IPS DF 6.9 (cell line): Measurements from ENCODE around the gene VWA8.

ENCODE experiments used
- DNase-seq: peaks from one replicate; pipeline ENCODE4 v3.0.0-alpha.2; 2013; ENCODE audit warnings: low read depth, low spot score
- H3K27ac ChIP-seq: one replicate; pipeline ENCODE4 v1.5.1; 2013; ENCODE audit warnings: low read length, control low read depth
- H3K27me3 ChIP-seq: 2 replicates; pipeline ENCODE4 v1.6.1; 2013; ENCODE audit warnings: mild to moderate bottlenecking, low read length; ENCODE audit not compliant: control insufficient read depth, insufficient read depth
- H3K36me3 ChIP-seq: 2 replicates; pipeline ENCODE4 v1.6.1; 2013; ENCODE audit warnings: low read length; ENCODE audit not compliant: control insufficient read depth, insufficient read depth
- H3K4me1 ChIP-seq: 2 replicates; pipeline ENCODE4 v1.6.1; 2013; ENCODE audit warnings: low read length; ENCODE audit not compliant: control insufficient read depth, insufficient read depth
- H3K4me3 ChIP-seq: 2 replicates; pipeline ENCODE4 v1.5.1; 2013; ENCODE audit warnings: mild to moderate bottlenecking, low read length
- H3K9me3 ChIP-seq: 2 replicates; pipeline ENCODE4 v1.6.1; 2013; ENCODE audit warnings: low read length, inconsistent platforms; ENCODE audit not compliant: control insufficient read depth, insufficient read depth
- WGBS: extraction: QIAGEN DNeasy Blood & Tissue Kit; methylation state at CpG from one replicate; pipeline ENCODE4 v1.1.7; 2013; ENCODE audit warnings: mixed read lengths, missing lambda C conversion rate; ENCODE audit not compliant: insufficient read length, insufficient coverage; 5-methylcytosine and 5-hydroxymethylcytosine counted together

The VWA8 gene

DNA sequence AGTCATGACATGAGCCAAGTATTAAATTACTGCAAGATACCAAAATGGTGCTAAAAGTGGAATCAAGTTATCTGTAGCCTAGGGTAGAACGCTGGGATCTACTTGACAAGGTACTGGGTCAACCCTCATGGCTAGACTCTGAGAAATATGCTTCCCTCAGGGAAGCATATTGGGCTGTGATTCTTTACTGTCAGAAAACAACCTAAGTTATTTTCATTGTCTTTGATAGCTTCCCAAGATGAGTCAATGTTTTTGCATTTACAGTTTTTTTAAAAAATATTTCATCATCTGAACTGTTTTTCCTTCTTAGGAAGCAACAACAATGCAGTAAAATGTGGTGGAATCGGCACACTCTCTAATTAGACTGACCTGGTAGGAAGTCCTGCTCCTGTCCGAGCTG, 285.6 kb downstream of the VWA8 start:
- Histone ChIP-seq H3K36me3 (no peaks in the 10 kb centered on the region), H3K9me3 (no peaks in the 10 kb centered on the region), H3K4me3 (no peak overlapping the region), H3K27me3 (no peaks in the 10 kb centered on the region), H3K27ac (no peak overlapping the region), H3K4me1 (no peaks in the 10 kb centered on the region)
- no peak for DNase-seq
- WGBS = no CpG with 5 or more reads among the region's 3 CpGs

DNA sequence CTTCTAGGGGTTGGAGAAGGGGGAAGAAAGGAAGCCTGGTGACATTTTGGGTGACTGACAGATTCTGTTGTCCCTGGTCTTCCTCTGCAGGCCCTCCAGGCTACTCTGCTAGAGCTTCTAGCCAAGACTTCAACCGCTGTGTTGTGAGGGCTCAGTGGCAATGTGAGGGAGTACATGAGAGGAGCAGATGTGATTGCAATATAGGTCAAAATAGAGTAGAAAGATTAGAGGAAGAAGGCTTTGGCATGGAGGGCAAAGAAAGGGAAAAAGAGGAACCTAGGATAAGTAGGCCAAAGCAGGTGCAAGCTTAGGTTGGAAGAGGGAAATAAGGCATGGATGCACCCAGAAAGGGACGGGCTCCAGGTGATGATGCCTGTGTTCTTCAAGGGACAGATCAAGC, 286.7 kb downstream of the VWA8 start:
- no peaks in the 10 kb centered on the region for H3K9me3 ChIP-seq
- no peaks in the 10 kb centered on the region for H3K4me1 ChIP-seq
- no peaks in the 10 kb centered on the region for H3K36me3 ChIP-seq
- H3K4me3 ChIP-seq = no peak overlapping the region
- H3K27ac ChIP-seq = no peak overlapping the region
- WGBS = no CpG with 5 or more reads among the region's 2 CpGs
- no peaks in the 10 kb centered on the region for H3K27me3 ChIP-seq
- DNase-seq = no peak

DNA sequence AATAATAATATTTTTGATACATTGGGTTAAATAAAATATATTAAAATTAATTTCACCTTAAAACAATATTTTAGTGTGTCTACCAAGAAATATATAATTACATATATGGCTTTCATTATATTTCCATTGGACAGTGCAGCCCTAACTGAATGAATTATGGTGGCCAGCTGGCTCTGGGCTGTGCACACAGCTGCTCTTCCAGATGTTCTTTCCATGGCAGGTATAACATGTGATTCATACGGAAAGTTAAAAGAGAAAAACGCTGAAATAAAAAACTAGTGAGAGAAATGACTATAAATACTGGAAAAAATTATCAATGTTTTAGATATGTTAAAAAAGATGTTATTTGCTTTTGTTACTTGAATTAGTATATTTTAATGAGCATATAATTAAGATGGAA, 287.3 kb downstream of the VWA8 start:
- Histone ChIP-seq H3K4me1 (no peaks in the 10 kb centered on the region), H3K27ac (no peak overlapping the region), H3K9me3 (no peaks in the 10 kb centered on the region), H3K27me3 (no peaks in the 10 kb centered on the region), H3K4me3 (no peak overlapping the region), H3K36me3 (no peaks in the 10 kb centered on the region)
- no peak for DNase-seq
- no CpG with 5 or more reads among the region's 2 CpGs for WGBS

DNA sequence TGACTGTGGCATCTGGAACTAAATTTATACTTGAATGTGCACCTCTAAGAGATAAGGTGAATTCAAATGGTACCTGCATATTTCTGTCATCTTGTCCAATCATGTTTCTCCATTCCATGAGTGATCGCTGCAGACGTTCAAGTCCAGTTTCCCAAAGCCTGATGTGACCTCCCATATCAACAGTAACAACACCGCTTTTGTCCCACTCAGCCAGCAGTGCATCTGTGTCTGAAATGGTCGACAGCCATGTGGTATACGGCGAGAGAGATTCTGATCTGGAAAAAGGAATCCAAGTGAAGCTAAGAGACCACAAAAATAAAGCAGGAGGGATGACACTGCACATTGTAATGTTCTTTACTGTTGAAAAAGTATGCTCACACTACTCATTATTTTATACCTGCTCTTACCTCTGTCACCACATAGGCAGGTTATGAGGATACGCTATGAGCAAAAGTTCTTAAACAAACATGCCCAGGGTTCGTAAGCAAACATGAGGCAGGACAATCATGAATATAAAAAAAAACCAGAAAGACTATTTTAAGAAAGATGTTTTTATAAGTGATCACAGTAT, 290.0 kb downstream of the VWA8 start:
- no CpG with 5 or more reads among the region's 8 CpGs for WGBS
- DNase-seq = no peak
- H3K4me3 ChIP-seq = no peak overlapping the region
- H3K36me3 ChIP-seq = no peaks in the 10 kb centered on the region
- no peaks in the 10 kb centered on the region for H3K4me1 ChIP-seq
- H3K27ac ChIP-seq = no peak overlapping the region
- H3K27me3 ChIP-seq = no peaks in the 10 kb centered on the region
- no peaks in the 10 kb centered on the region for H3K9me3 ChIP-seq

DNA sequence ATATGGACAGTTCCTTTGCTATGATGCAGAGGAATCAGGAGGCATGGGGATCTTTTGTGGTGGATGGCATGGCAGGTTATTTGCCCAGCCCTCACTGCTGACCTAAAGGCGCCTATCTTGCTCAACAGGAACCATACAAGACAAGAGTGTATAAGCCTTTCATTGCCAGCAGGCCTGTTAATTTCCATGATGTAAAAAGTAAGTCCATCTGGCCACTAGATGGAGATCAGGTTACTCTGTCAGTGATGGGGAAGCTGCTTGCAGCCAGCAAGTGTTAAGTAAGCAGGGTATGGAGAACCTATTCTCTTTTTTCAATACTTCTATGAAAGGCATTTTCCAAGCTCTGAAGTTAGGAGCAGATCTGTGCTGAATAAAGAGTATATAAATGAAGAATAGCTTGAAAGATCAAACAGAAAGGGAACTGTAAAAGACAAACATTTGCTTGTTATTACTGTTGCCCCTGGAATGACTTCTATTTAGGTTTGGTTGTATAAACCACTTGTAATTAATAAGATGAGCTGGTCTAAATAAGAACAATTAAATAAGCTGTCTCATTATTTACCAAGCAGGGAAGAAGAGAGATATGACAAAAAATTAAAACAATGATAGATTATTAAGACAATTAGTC, 292.7 kb downstream of the VWA8 start:
- no CpG with 5 or more reads among the region's 1 CpG for WGBS
- H3K4me3 ChIP-seq = no peak overlapping the region
- peak; percentile 66 for DNase-seq

DNA sequence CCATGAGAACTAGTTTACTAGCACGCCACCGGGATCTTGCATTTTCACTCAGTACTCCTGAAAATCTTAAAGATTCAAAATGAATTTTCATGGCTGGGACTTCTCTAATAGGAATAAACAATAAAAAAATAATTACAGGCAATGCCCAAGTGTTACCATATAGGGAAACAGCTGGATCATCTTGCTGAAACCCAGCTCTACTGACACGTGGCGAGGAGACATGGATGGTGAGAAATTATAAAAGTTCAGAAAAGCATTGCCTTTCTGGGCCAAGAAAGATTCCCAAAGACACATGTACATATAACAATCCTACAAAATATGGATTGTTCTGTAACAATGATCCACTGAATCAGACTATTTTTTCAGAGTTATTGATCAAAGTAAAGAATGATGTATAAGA, 294.3 kb downstream of the VWA8 start:
- H3K4me3 ChIP-seq = no peak overlapping the region
- DNase-seq = no peak
- no peaks in the 10 kb centered on the region for H3K9me3 ChIP-seq
- no peaks in the 10 kb centered on the region for H3K27me3 ChIP-seq
- no peaks in the 10 kb centered on the region for H3K4me1 ChIP-seq
- no peak overlapping the region for H3K27ac ChIP-seq
- H3K36me3 ChIP-seq = no peaks in the 10 kb centered on the region
- WGBS = no CpG with 5 or more reads among the region's 4 CpGs

More for the DNA sequence above, 292.7 kb downstream of the VWA8 start:
- Histone ChIP-seq H3K36me3 (no peaks in the 10 kb centered on the region), H3K4me1 (no peaks in the 10 kb centered on the region), H3K27me3 (no peaks in the 10 kb centered on the region), H3K9me3 (no peaks in the 10 kb centered on the region), H3K27ac (no peak overlapping the region)

DNA sequence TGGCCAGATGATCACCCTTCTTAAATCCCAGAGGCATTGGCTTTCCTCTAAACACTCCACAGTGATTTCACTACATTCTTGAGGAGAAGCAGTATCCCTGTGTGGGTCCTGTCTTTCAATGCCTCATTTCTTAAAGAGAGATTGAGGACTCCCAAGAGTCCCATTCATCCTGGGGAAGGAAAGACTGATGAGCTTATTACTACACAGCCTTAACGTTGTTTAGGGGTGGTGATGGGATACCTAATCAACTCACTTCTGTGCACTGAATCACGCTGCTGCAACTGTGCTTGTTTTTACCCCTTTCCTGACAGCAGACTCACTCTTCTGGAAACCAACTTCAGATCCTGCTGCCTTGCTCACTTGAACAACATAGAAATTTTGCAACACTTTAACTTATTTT, 300.5 kb downstream of the VWA8 start:
- H3K36me3 ChIP-seq = no peaks in the 10 kb centered on the region
- no CpG with 5 or more reads among the region's 2 CpGs for WGBS
- no peaks in the 10 kb centered on the region for H3K27me3 ChIP-seq
- no peaks in the 10 kb centered on the region for H3K4me1 ChIP-seq
- H3K9me3 ChIP-seq = no peaks in the 10 kb centered on the region
- DNase-seq = no peak
- H3K27ac ChIP-seq = no peak overlapping the region
- H3K4me3 ChIP-seq = no peak overlapping the region

DNA sequence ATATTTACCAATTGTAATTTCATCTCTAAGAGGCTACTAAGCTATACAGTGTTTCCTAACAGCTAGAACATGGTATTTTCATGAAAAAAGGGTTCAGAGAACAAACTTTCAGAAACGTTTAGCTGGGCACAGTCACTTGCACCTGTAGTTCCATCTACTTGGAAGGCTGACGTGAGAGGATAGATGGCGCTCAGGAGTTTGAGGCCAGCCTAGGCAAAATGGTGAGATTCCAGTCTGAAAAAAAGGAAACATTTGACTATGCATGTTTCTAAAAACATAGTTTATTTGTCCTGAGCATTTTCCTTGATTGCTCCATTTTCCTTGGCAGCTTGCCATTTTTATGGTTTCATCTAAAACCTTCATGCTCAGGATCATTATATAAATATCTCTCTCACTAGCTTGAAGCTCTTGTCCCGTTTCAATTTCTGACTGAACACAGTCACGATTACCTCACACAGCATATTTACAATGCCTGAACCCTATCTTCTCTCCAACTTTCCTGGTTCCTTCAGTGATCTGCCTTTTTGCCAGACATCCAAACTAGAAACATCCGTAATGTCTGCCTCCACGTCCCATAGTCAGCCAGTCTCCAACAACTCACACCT, 302.8 kb downstream of the VWA8 start:
- no peaks in the 10 kb centered on the region for H3K27me3 ChIP-seq
- DNase-seq = no peak
- no peaks in the 10 kb centered on the region for H3K9me3 ChIP-seq
- no CpG with 5 or more reads among the region's 7 CpGs for WGBS
- no peaks in the 10 kb centered on the region for H3K4me1 ChIP-seq
- no peaks in the 10 kb centered on the region for H3K36me3 ChIP-seq
- no peak overlapping the region for H3K4me3 ChIP-seq
- H3K27ac ChIP-seq = no peak overlapping the region

DNA sequence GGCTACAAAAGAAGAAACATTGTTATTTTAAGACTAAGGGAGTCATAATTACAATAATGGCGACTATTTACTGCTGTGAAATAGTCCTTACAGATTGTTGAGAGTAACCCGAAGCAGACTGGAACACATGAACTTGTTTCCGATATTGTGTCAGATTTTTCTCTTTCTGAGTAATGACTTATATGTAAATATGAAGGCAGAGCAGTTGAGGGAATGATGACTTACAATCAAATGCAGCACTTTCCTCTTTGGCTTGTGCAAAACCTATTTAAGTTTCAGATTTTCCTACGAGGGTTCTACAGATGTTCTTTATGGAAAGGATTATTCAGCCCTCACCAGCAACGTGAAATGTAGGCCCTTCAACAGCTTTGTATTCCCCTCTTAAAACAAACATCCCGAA, 304.9 kb downstream of the VWA8 start:
- Histone ChIP-seq H3K4me3 (no peak overlapping the region), H3K36me3 (no peaks in the 10 kb centered on the region), H3K27me3 (no peaks in the 10 kb centered on the region), H3K9me3 (no peaks in the 10 kb centered on the region), H3K27ac (no peak overlapping the region), H3K4me1 (no peaks in the 10 kb centered on the region)
- WGBS = no CpG with 5 or more reads among the region's 6 CpGs
- no peak for DNase-seq

DNA sequence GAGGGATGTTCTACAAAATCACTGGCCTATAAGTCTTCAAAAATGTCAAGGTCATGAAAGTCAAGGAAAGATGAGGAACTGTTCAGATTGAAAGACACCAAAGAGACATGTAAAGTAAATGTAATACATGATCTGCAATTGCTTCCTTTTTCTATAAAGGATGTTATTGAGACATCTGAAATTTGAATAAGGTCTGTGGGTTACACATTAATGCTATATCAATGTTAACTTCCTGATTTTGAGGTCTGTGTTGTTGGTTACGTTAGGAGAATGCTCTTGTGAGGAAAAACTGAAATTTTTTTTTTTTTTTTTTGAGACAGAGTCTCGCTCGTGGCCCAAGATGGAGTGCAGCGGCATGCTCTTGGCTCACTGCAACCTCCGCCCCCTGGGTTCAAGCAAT, 306.1 kb downstream of the VWA8 start:
- Histone ChIP-seq H3K27ac (no peak overlapping the region), H3K27me3 (no peaks in the 10 kb centered on the region), H3K36me3 (no peaks in the 10 kb centered on the region), H3K9me3 (no peaks in the 10 kb centered on the region), H3K4me1 (no peaks in the 10 kb centered on the region), H3K4me3 (no peak overlapping the region)
- no peak for DNase-seq
- WGBS = no CpG with 5 or more reads among the region's 5 CpGs
